Measurements from ENCODE around the gene MCM7.

Gene MCM7

GRCh38 chr7:100091411-100092181, 9.6 kb downstream of the MCM7 start:
- intact Hi-C loops (cut with DNase I; ENCODE audit: low total_unique reads) = no loop called here
- no peak for DNase-seq
- Histone ChIP-seq H3K27ac (no peak overlapping the region), H3K4me3 (no peak overlapping the region), H3K9me3 (no peaks in the 10 kb centered on the region), H3K27me3 (no peaks in the 10 kb centered on the region), H3K36me3 (peaks cover 60 to 67% (median 63%) of the 10 kb centered on the region in 3 donors), H3K4me1 (peaks cover 0 to 25% (median 12%) of the 10 kb centered on the region in 4 donors)
- no peak for TF ChIP-seq CTCF (IDR thresholded peaks at IDR 0.05)

GRCh38 chr7:100090527-100091410, 10.4 kb downstream of the MCM7 start:
- H3K9me3 ChIP-seq = no peaks in the 10 kb centered on the region
- peaks cover 0 to 25% (median 12%) of the 10 kb centered on the region in 4 donors for H3K4me1 ChIP-seq
- TF ChIP-seq CTCF (IDR thresholded peaks at IDR 0.05) = no peak
- intact Hi-C loops (cut with DNase I; ENCODE audit: low total_unique reads) = no loop called here
- DNase-seq = no peak
- no peak overlapping the region for H3K4me3 ChIP-seq
- H3K27ac ChIP-seq = no peak overlapping the region
- H3K27me3 ChIP-seq = no peaks in the 10 kb centered on the region
- peaks cover 52 to 59% (median 56%) of the 10 kb centered on the region in 3 donors for H3K36me3 ChIP-seq

- Histone ChIP-seq H3K27ac (peak overlapping the region; percentile 84 to 90), H3K9me3 (no peaks in the 10 kb centered on the region), H3K27me3 (no peaks in the 10 kb centered on the region), H3K36me3 (peaks cover 40 to 47% (median 44%) of the 10 kb centered on the region in 3 donors), H3K4me1 (peaks cover 0 to 25% (median 12%) of the 10 kb centered on the region in 4 donors), H3K4me3 (peak overlapping the region; percentile 80 to 84)
- intact Hi-C loops (cut with DNase I; ENCODE audit: low total_unique reads) = loop anchor here (10.0 kb wide), 1 partner anchor 75 kb away; the partner anchor contains the start of gene ZKSCAN1
- no peak for DNase-seq
- no peak for TF ChIP-seq CTCF (IDR thresholded peaks at IDR 0.05)
Observed at GRCh38 chr7:100089458-100090196, 11.6 kb downstream of the MCM7 start.

GRCh38 chr7:100088621-100089457, 12.4 kb downstream of the MCM7 start, which contains the start of gene COPS6:
Gene COPS6 (plus strand): TSS chr7:100088969. CDS start chr7:100088991, 22 bp downstream.
- intact Hi-C loops (cut with DNase I; ENCODE audit: low total_unique reads) = loop anchor here (10.0 kb wide), 1 partner anchor 74 kb away; the partner anchor contains the start of gene ZKSCAN1
- H3K27me3 ChIP-seq = no peaks in the 10 kb centered on the region
- peaks cover 34 to 39% (median 36%) of the 10 kb centered on the region in 3 donors for H3K36me3 ChIP-seq
- H3K9me3 ChIP-seq = no peaks in the 10 kb centered on the region
- no peak for TF ChIP-seq CTCF (IDR thresholded peaks at IDR 0.05)
- peak; percentile 77 to 90 for DNase-seq
- H3K4me3 ChIP-seq = peak within 1 kb of the TSS; percentile 80 to 84
- peaks cover 0 to 24% (median 12%) of the 10 kb centered on the region in 4 donors for H3K4me1 ChIP-seq
- H3K27ac ChIP-seq = peak within 1 kb of the TSS; percentile 84 to 90
